HUES64 (cell line): Measurements from ENCODE around the gene STOML2.

Source experiments
- H3K27ac ChIP-seq: 2 replicates; pipeline ENCODE4 v1.7.0; 2013; ENCODE audit warnings: low read depth, low read length, inconsistent platforms
- H3K27me3 ChIP-seq: 2 replicates; pipeline ENCODE4 v1.6.1; 2013; ENCODE audit warnings: mild to moderate bottlenecking, low read length; ENCODE audit not compliant: insufficient read depth
- H3K36me3 ChIP-seq: 2 replicates; pipeline ENCODE4 v1.6.1; 2013; ENCODE audit warnings: mild to moderate bottlenecking, low read length; ENCODE audit not compliant: insufficient read depth
- H3K4me1 ChIP-seq: 2 replicates; pipeline ENCODE4 v1.6.1; 2013; ENCODE audit warnings: mild to moderate bottlenecking, low read length, moderate library complexity; ENCODE audit not compliant: insufficient read depth
- H3K4me3 ChIP-seq: 2 replicates; pipeline ENCODE4 v1.5.1; 2013; ENCODE audit warnings: mild to moderate bottlenecking, low read length, moderate library complexity
- H3K9ac ChIP-seq: 2 replicates; pipeline ENCODE4 v1.6.1; 2013; ENCODE audit warnings: mild to moderate bottlenecking, low read depth, low read length
- H3K9me3 ChIP-seq: 2 replicates; pipeline ENCODE4 v1.6.1; 2013; ENCODE audit warnings: low read depth, low read length; ENCODE audit not compliant: insufficient read depth
- whole genome bisulfite sequencing: fragments of 150-250, 120-280 bp; methylation state at CpG from one replicate; pipeline ENCODE4 v1.1.7; 2013; ENCODE audit warnings: missing lambda C conversion rate; 5-methylcytosine and 5-hydroxymethylcytosine counted together

The STOML2 gene

DNA sequence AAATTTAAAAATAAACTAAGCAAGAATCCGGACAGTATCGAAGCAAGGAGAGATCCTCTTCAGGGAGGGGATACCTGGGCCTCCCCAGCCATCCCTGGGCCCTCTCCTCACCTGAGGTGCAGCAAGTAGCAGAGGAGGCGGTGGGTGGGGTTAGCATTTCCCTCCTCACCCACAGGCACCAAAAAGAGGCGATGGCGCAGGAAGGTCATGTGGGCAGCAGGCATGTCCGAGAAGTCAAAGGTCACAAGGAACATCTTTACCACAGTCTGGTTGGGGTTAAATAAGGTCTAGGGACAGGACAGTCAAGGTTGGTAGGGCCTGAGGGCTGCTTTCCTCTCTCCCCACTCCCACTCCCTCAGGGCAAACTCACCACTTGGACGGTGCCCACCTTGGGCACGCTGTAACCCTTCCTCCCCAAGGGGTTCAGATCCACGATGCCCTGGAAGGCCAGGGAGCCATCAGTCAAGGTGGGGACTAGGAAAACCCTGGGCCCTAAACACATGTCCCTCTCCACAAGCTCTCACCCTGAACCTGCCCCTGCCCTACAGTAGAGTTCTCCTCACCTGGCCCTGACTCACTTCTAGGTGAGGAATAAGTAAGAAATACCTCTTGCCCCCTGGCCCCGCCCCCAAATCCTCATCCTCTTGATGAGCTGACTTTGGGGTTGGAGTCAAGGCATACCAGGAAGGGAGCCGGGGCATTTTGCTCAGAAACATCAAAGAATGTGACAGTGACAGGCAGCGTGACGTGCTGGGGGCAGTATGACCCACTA is 2.8 kb upstream of the STOML2 start:
- H3K36me3 ChIP-seq = peaks cover 32% of the 10 kb centered on the region

DNA sequence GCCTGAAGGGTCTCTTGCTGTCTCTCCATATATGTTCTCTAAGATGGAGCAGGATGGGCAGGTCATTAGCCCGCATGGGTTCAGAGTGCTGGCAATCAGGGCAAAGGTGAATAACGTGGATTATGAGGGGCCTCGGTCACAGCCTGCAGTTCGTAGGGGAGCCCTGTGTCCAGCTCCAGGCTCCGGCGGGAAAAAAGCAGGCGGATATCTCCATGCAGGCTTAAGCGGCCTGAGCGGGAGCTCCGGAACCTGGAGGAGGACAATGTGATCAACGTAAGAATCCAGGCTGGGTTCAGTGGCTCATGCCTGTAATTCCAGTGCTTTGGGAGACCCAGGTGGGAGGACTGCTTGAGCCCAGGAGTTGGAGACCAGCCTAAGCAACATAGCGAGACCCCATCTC is 2.2 kb upstream of the STOML2 start:
- no peak overlapping the region for H3K4me3 ChIP-seq
- 95% methylated on average over 11 of the region's 12 CpGs for WGBS
- no peaks in the 10 kb centered on the region for H3K9me3 ChIP-seq
- peaks cover 39% of the 10 kb centered on the region for H3K36me3 ChIP-seq
- no peak overlapping the region for H3K9ac ChIP-seq
- peaks cover 16% of the 10 kb centered on the region; the same call in 1 of the 2 replicates for H3K4me1 ChIP-seq
- H3K27me3 ChIP-seq = no peaks in the 10 kb centered on the region
- no peak overlapping the region for H3K27ac ChIP-seq

More for the DNA sequence above, 2.8 kb upstream of the STOML2 start:
- WGBS = 93% methylated on average over 12 of the region's 13 CpGs
- Histone ChIP-seq H3K4me3 (no peak overlapping the region), H3K4me1 (peaks cover 21% of the 10 kb centered on the region; the same call in 1 of the 2 replicates), H3K27me3 (no peaks in the 10 kb centered on the region), H3K9me3 (no peaks in the 10 kb centered on the region), H3K27ac (no peak overlapping the region), H3K9ac (no peak overlapping the region)

DNA sequence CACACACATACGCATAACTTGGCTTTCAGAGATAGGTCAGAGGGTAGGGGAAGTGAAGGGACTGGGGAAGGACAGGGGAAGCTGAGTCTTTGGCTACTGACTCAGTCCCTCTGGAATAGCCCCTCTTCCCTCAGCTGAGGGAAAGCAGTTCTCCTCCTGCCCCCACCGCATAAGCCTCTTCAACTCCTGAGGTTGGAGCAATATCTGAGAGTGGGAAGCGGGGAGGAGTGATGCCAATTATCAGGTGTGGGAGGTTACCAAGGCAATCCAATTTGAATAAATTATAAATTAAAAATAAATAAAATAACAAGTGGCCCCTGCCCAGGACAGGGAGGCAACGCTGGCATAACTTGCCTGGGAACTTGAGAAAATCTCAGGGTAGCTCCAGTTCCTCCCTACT is 1.7 kb upstream of the STOML2 start:
- Histone ChIP-seq H3K27ac (no peak overlapping the region), H3K4me3 (no peak overlapping the region), H3K4me1 (peaks cover 15% of the 10 kb centered on the region; the same call in 1 of the 2 replicates), H3K27me3 (no peaks in the 10 kb centered on the region), H3K9ac (peak overlapping the region; percentile 92; the same call in 1 of the 2 replicates), H3K36me3 (peaks cover 44% of the 10 kb centered on the region), H3K9me3 (no peaks in the 10 kb centered on the region)
- WGBS = 87% methylated on average over 3 of the region's 4 CpGs

DNA sequence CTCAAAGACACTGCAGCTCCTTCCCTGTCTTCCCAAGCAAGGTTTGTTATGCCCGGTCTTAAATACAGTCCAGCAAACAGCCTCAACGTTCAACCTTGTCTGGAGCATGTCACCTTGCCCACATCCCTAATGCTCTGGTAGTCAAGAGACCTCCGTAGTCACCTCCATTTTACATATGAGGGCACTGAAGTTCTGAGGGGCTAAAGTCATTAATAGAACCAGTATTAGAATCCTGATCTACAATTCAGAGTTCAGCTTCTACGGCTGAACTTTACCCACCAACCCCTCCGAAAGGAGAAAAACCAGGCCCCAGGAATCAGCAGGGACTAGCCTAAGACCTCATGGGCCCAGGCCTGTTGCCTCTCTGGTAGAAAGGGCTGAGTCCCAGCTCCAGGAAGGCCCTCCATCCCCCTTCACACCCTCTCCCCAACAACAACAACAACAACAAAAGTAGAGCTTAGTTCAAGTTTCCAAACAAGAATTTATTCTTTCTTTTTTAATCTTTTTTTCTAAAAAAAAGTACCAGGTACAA is 795 bp upstream of the STOML2 start:
- no peaks in the 10 kb centered on the region for H3K9me3 ChIP-seq
- peaks cover 15% of the 10 kb centered on the region; the same call in 1 of the 2 replicates for H3K4me1 ChIP-seq
- peak overlapping the region; percentile 86 for H3K27ac ChIP-seq
- H3K4me3 ChIP-seq = peak overlapping the region; percentile 83
- WGBS = 27% methylated on average over 5 of the region's 5 CpGs
- peak overlapping the region; percentile 92 for H3K9ac ChIP-seq
- H3K36me3 ChIP-seq = peaks cover 48% of the 10 kb centered on the region
- H3K27me3 ChIP-seq = no peaks in the 10 kb centered on the region

DNA sequence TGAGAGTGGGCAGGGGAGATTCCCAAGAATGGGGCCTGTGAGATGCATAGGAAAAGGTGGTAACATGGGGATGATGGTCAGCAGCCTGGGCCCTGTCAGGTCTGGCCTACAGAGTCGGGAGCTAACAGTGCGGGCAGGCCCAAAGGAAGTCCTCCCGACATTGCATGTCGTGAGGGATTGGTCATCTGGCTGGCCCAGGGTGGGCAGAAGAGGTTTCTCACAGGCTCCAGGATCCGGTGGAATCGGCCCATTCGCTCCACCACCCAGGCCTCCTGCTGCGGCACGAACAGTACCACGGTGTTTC is 514 bp downstream of the STOML2 start:
- WGBS = 7% methylated on average over 10 of the region's 10 CpGs
- peaks cover 15% of the 10 kb centered on the region; the same call in 1 of the 2 replicates for H3K4me1 ChIP-seq
- H3K9me3 ChIP-seq = no peaks in the 10 kb centered on the region
- peak overlapping the region; percentile 86 for H3K27ac ChIP-seq
- H3K27me3 ChIP-seq = no peaks in the 10 kb centered on the region
- peak overlapping the region; percentile 92 for H3K9ac ChIP-seq
- peak overlapping the region; percentile 83 for H3K4me3 ChIP-seq
- peaks cover 48% of the 10 kb centered on the region for H3K36me3 ChIP-seq

DNA sequence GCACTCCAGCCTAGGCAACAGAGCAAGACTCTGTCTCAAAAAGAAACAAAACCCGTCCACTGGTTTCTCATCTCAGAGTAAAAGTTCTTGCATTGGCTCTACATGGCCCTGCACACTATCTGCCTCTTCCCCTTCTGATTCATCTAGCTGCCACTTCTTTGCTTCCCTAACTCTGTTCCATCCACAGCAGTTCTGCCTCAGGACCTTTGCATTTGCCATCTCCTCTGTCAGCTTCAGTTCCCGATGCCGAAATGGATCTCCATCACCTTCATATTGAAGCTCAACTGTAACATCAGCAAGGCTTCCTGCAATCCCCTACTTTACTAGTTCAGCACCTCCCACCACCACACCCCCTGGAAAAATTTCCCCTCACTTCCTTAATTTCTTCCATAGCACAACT is 5.4 kb downstream of the STOML2 start:
- Histone ChIP-seq H3K4me3 (no peak overlapping the region), H3K36me3 (peaks cover 42% of the 10 kb centered on the region), H3K9me3 (no peaks in the 10 kb centered on the region), H3K27ac (no peak overlapping the region), H3K27me3 (no peaks in the 10 kb centered on the region), H3K4me1 (peaks cover 6% of the 10 kb centered on the region; the same call in 1 of the 2 replicates), H3K9ac (no peak overlapping the region)
- WGBS = 92% methylated on average over 3 of the region's 3 CpGs

DNA sequence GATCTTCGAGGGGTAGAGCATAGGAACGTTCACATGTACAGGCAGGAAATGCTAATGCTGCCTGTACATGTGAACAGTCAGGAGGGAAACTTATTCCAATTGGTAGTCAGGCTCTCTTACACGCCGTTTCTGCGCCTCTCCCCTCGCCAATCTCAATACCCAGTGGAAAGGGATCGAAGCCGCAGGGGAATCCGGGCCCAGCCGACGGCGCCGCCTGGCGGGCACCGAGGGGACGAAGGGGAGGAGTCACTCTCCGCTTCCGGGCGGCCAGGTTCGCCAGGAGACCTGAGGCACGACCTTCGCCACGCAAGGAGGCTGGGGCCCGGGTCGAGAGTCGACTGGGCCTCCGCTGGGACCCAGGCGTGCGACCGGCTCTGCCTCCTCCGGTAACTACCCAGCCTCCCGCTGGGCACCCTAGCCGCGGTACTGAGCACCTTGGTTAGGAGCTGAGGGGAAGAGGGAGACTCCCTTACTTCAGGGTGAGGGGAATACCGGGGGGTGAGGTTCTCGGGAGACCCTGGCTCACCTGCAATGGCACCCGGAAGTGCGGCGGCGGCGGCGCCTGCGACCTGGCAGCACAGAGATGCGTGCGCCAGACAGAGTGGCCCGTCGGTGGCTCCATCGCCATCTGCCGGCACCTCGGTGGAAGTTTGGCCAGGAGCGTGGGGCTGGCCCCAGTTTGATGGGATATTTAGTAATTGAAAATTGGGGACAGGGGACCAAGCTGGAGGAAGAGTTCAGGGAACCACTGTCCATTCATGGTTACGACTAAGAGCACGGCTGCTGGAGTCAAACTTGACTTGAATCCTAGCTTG is 6.7 kb downstream of the STOML2 start, which contains the start of gene PIGO:
PIGO (minus strand) TSS at position 557 of the 815 bp plus-strand sequence. CDS start 1,026 bp downstream, outside the sequence.
- H3K36me3 ChIP-seq = peaks cover 48% of the 10 kb centered on the region
- no peaks in the 10 kb centered on the region for H3K27me3 ChIP-seq
- H3K4me3 ChIP-seq = peak within 1 kb of the TSS; percentile 96
- peak within 1 kb of the TSS; percentile 100 for H3K27ac ChIP-seq
- no peaks in the 10 kb centered on the region for H3K4me1 ChIP-seq
- peak within 1 kb of the TSS; percentile 99 for H3K9ac ChIP-seq
- no peaks in the 10 kb centered on the region for H3K9me3 ChIP-seq
- WGBS = 2% methylated on average over 53 of the region's 53 CpGs

DNA sequence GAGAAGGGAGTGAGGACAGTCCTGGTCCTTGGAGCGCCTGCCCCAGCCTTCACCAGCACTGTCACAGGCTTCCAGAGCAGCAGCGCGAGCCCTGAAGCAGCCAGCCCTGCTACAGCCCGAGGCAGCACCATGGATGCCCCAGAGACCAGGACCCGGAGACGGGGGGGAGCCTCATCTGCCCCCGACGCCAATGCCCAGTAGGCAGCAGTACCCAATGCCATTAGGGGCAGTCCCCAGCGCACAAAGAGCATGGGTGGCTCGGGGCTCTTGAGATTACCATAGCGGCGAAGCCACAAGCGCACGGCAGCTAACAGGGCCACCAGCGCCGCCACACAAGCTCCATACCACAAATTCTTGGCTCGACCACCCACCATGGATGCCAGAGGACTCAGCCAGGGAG is 11.4 kb downstream of the STOML2 start:
- H3K27me3 ChIP-seq = no peaks in the 10 kb centered on the region
- 95% methylated on average over 17 of the region's 17 CpGs for WGBS
- no peak overlapping the region for H3K4me3 ChIP-seq
- no peaks in the 10 kb centered on the region for H3K4me1 ChIP-seq
- peaks cover 66% of the 10 kb centered on the region for H3K36me3 ChIP-seq
- no peak overlapping the region for H3K27ac ChIP-seq
- no peaks in the 10 kb centered on the region for H3K9me3 ChIP-seq
- H3K9ac ChIP-seq = no peak overlapping the region

DNA sequence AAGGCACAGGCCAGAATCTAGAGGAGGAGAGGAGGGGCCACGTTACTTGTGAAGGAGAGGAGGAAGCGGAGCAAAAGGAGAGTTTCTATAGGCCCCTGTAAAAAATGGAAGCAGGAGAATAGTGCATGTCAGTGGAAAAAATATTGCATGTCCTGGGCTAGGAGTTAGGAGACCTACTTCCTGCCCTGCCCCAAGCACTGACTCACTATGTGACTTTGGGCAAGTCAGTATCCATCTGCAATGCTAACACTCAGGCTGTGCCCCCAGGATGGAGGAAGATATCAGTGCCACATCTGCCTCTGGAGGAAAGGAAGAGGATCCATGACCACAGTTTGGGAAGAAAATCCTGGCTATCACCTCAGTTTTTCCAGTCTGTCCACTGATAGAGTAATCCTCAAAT is 13.5 kb downstream of the STOML2 start:
- no peak overlapping the region for H3K4me3 ChIP-seq
- H3K4me1 ChIP-seq = no peaks in the 10 kb centered on the region
- H3K9me3 ChIP-seq = no peaks in the 10 kb centered on the region
- H3K27ac ChIP-seq = no peak overlapping the region
- H3K36me3 ChIP-seq = peaks cover 69% of the 10 kb centered on the region
- no peaks in the 10 kb centered on the region for H3K27me3 ChIP-seq
- H3K9ac ChIP-seq = no peak overlapping the region
- WGBS = 91% methylated on average over 2 of the region's 2 CpGs

DNA sequence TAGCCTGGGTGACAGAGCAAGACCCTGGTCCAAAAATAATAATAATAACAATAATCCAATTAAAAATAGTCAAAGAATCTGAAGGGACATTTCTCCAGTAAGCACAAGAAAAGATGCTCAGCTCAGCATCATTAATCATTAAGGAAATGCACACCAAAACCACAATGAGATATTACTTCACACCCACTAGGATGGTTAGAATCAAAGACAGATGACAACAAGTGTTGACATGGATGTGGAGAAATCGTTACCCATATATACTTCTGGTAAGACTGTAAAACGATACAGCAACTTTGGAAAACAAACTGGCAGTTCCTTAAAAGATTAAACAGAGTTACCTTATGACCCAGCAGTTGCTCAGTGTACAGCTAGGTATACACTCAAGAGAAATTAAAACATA is 17.9 kb downstream of the STOML2 start:
- no peak overlapping the region for H3K4me3 ChIP-seq
- H3K9ac ChIP-seq = no peak overlapping the region
- no peak overlapping the region for H3K27ac ChIP-seq
- 100% methylated on average over 2 of the region's 2 CpGs for whole genome bisulfite sequencing
- peaks cover 29% of the 10 kb centered on the region for H3K36me3 ChIP-seq
- H3K4me1 ChIP-seq = no peaks in the 10 kb centered on the region
- H3K27me3 ChIP-seq = no peaks in the 10 kb centered on the region
- no peaks in the 10 kb centered on the region for H3K9me3 ChIP-seq
